ENCODE measurements around the gene APPBP2. TPM values are rescaled to one million over a fixed set of nuclear protein-coding genes. Genes with fewer than 3 reads are reported as not detected.

The APPBP2 gene
- total RNA-seq, 3 donors from 2014 or later (not counting 1 experiment from before 2014, with no cell fraction given) = 18.2 to 23.2 (median 23.0) TPM

GRCh38 chr17:60443713-60444112 is 82.3 kb downstream of the APPBP2 start:
- Histone ChIP-seq H3K4me1 (ENCODE audit: control insufficient read depth, insufficient read depth, low read length) (no peaks in the 10 kb centered on the region), H3K9me3 (ENCODE audit: control insufficient read depth, insufficient read depth, low read length) (no peaks in the 10 kb centered on the region), H3K27ac (ENCODE audit: low read length) (no peak overlapping the region), H3K27me3 (ENCODE audit: control insufficient read depth, insufficient read depth, low read length) (no peaks in the 10 kb centered on the region), H3K36me3 (ENCODE audit: control insufficient read depth, insufficient read depth, low read length) (peaks cover 26% of the 10 kb centered on the region), H3K4me3 (ENCODE audit: low read length) (no peak overlapping the region)
- WGBS (ENCODE audit: insufficient coverage) = 94% methylated on average over 6 of the region's 6 CpGs
- intact Hi-C loops (cut with micrococcal nuclease) = no loop called here
- Mint-ChIP-seq H3K27me3 (ENCODE audit: low read depth in 2 of 2) (no peaks in the 10 kb centered on the region), H3K9me3 (no peaks in the 10 kb centered on the region), H3K27ac (no peak overlapping the region), H3K36me3 (peaks cover 11% of the 10 kb centered on the region), H3K4me3 (no peak overlapping the region), H3K4me1 (no peaks in the 10 kb centered on the region)
- DNase-seq (no peak), ATAC-seq (no peak)
- no peak for TF ChIP-seq CTCF (IDR thresholded peaks at IDR 0.05)

- DNase-seq (no peak), ATAC-seq (no peak)
- intact Hi-C loops (cut with micrococcal nuclease) = no loop called here
- H3K27ac Mint-ChIP-seq = no peak overlapping the region
- no peaks in the 10 kb centered on the region for H3K27me3 ChIP-seq (ENCODE audit: control insufficient read depth, insufficient read depth, low read length)
- no peak for TF ChIP-seq CTCF (IDR thresholded peaks at IDR 0.05)
- no peak overlapping the region for H3K27ac ChIP-seq (ENCODE audit: low read length)
- peaks cover 7% of the 10 kb centered on the region for H3K36me3 Mint-ChIP-seq
- H3K36me3 ChIP-seq (ENCODE audit: control insufficient read depth, insufficient read depth, low read length) = peaks cover 22% of the 10 kb centered on the region
- H3K4me1 Mint-ChIP-seq = no peaks in the 10 kb centered on the region
- no peaks in the 10 kb centered on the region for H3K27me3 Mint-ChIP-seq (ENCODE audit: low read depth in 2 of 2)
- no peaks in the 10 kb centered on the region for H3K9me3 Mint-ChIP-seq
- no peaks in the 10 kb centered on the region for H3K4me1 ChIP-seq (ENCODE audit: control insufficient read depth, insufficient read depth, low read length)
- H3K4me3 Mint-ChIP-seq = no peak overlapping the region
- WGBS (ENCODE audit: insufficient coverage) = 89% methylated on average over 4 of the region's 6 CpGs
- no peak overlapping the region for H3K4me3 ChIP-seq (ENCODE audit: low read length)
- no peaks in the 10 kb centered on the region for H3K9me3 ChIP-seq (ENCODE audit: control insufficient read depth, insufficient read depth, low read length)
Measured at GRCh38 chr17:60442271-60443173, 83.5 kb downstream of the APPBP2 start.

GRCh38 chr17:60439501-60439900 is 86.5 kb downstream of the APPBP2 start:
- DNase-seq (no peak), ATAC-seq (no peak)
- Mint-ChIP-seq H3K27ac (no peak overlapping the region), H3K9me3 (no peaks in the 10 kb centered on the region), H3K4me3 (no peak overlapping the region), H3K36me3 (no peaks in the 10 kb centered on the region), H3K4me1 (peaks cover 0 to 6% of the 10 kb centered on the region in 2 donors), H3K27me3 (ENCODE audit: low read depth in 2 of 2) (peaks cover 4 to 12% of the 10 kb centered on the region in 2 donors)
- Histone ChIP-seq H3K4me3 (ENCODE audit: low read length) (no peak overlapping the region), H3K27ac (ENCODE audit: low read length) (no peak overlapping the region), H3K9me3 (ENCODE audit: control insufficient read depth, insufficient read depth, low read length) (no peaks in the 10 kb centered on the region), H3K4me1 (ENCODE audit: control insufficient read depth, insufficient read depth, low read length) (no peaks in the 10 kb centered on the region), H3K36me3 (ENCODE audit: control insufficient read depth, insufficient read depth, low read length) (no peaks in the 10 kb centered on the region), H3K27me3 (ENCODE audit: control insufficient read depth, insufficient read depth, low read length) (no peaks in the 10 kb centered on the region)
- no peak for TF ChIP-seq CTCF (IDR thresholded peaks at IDR 0.05)
- whole genome bisulfite sequencing (ENCODE audit: insufficient coverage) = 100% methylated on average over 1 of the region's 2 CpGs
- intact Hi-C loops (cut with micrococcal nuclease) = loop anchor here (5.0 kb wide), 1 partner anchor 402 kb away; no protein-coding TSS in a partner anchor

Data from natural killer cell (primary cell).